Upper lobe of right lung (tissue), 1 donor: ENCODE results near the gene ZMYM3. TPM values are rescaled to one million over a fixed set of nuclear protein-coding genes. Genes with fewer than 3 reads are reported as not detected.

Experiments
- ATAC-seq: fragments of 200-7000 bp; cut with Tn5 transposase; one replicate; pipeline ENCODE4 v1.9.1; 2020; ENCODE audit warnings: mild to moderate bottlenecking, moderate library complexity
- DNase-seq: peaks from one replicate; pipeline ENCODE4 v3.0.0-alpha.2; 2020
- H3K27ac ChIP-seq: fragments of 200-600 bp; one replicate; pipeline ENCODE4 v1.8.0; 2022
- H3K27me3 ChIP-seq: fragments of 200-600 bp; one replicate; pipeline ENCODE4 v1.8.0; 2022; ENCODE audit warnings: mild to moderate bottlenecking
- H3K36me3 ChIP-seq: fragments of 200-600 bp; one replicate; pipeline ENCODE4 v1.8.0; 2022
- H3K4me1 ChIP-seq: fragments of 200-600 bp; one replicate; pipeline ENCODE4 v1.8.0; 2022
- H3K4me3 ChIP-seq: fragments of 200-600 bp; one replicate; pipeline ENCODE4 v1.8.0; 2022; ENCODE audit warnings: mild to moderate bottlenecking
- H3K9me3 ChIP-seq: fragments of 200-600 bp; one replicate; pipeline ENCODE4 v1.8.0; 2022
- CTCF ChIP-seq: fragments of 200-600 bp; IDR thresholded peaks from one replicate; pipeline ENCODE4 v1.8.0; 2022; ENCODE audit warnings: antibody characterized with exemption
- intact Hi-C: fragments of 100-400 bp; cut with DNase I; formaldehyde crosslinking; loops from one replicate; pipeline ENCODE4 v1.11.0; 2022
- total RNA-seq: library from RNA; stranded (reverse); fragmentation: NEBNext Ultra II Directional; extraction: Animal tissue kit (Norgen Biotek cat#: 25700); gene quantifications from one replicate; pipeline ENCODE4 v1.2.1, GENCODE V29; 2021
- donor health status: DM: no; HTN: yes; CAD: no; lungs with severe emphysema.

The ZMYM3 gene
- total RNA-seq, 1 donor from 2014 or later, result 24.9 TPM

GRCh38 chrX:71222929-71223328, 31.0 kb downstream of the ZMYM3 start, which contains the start of gene GJB1:
TSS of gene GJB1 (plus strand) at chrX:71223224. CDS start at chrX:71223708, 484 bp downstream.
- H3K36me3 ChIP-seq, result no peaks in the 10 kb centered on the region
- no peaks in the 10 kb centered on the region for H3K9me3 ChIP-seq
- H3K27ac ChIP-seq, result no peak within 1 kb of the TSS
- ATAC-seq, result no peak
- no peaks in the 10 kb centered on the region for H3K27me3 ChIP-seq
- no peak within 1 kb of the TSS for H3K4me3 ChIP-seq
- no peak for TF ChIP-seq CTCF
- H3K4me1 ChIP-seq, result no peaks in the 10 kb centered on the region
- intact Hi-C loops, result no loop called here
- no peak for DNase-seq

GRCh38 chrX:71221145-71221544, 32.8 kb downstream of the ZMYM3 start:
- no peak for ATAC-seq
- Histone ChIP-seq H3K36me3 (no peaks in the 10 kb centered on the region), H3K27me3 (no peaks in the 10 kb centered on the region), H3K4me1 (no peaks in the 10 kb centered on the region), H3K9me3 (no peaks in the 10 kb centered on the region), H3K27ac (no peak overlapping the region), H3K4me3 (no peak overlapping the region)
- no peak for DNase-seq
- TF ChIP-seq CTCF, result no peak
- intact Hi-C loops, result no loop called here

GRCh38 chrX:71217298-71217697, 36.6 kb downstream of the ZMYM3 start:
- ATAC-seq, result no peak
- no peak overlapping the region for H3K4me3 ChIP-seq
- intact Hi-C loops, result no loop called here

GRCh38 chrX:71216485-71216884, 37.5 kb downstream of the ZMYM3 start:
- ATAC-seq (peak; percentile 36), DNase-seq (no peak)
- no peak overlapping the region for H3K27ac ChIP-seq
- no peaks in the 10 kb centered on the region for H3K36me3 ChIP-seq
- no peak for TF ChIP-seq CTCF
- intact Hi-C loops, result no loop called here
- no peaks in the 10 kb centered on the region for H3K27me3 ChIP-seq
- H3K4me1 ChIP-seq, result no peaks in the 10 kb centered on the region
- no peak overlapping the region for H3K4me3 ChIP-seq
- no peaks in the 10 kb centered on the region for H3K9me3 ChIP-seq

More at GRCh38 chrX:71217298-71217697, 36.6 kb downstream of the ZMYM3 start:
- no peaks in the 10 kb centered on the region for H3K36me3 ChIP-seq
- no peaks in the 10 kb centered on the region for H3K27me3 ChIP-seq
- no peaks in the 10 kb centered on the region for H3K9me3 ChIP-seq
- no peak for TF ChIP-seq CTCF
- no peaks in the 10 kb centered on the region for H3K4me1 ChIP-seq
- no peak overlapping the region for H3K27ac ChIP-seq
- no peak for DNase-seq

GRCh38 chrX:71215338-71215912, 38.5 kb downstream of the ZMYM3 start:
- DNase-seq, result no peak
- intact Hi-C loops, result no loop called here
- no peaks in the 10 kb centered on the region for H3K9me3 ChIP-seq
- no peak overlapping the region for H3K27ac ChIP-seq
- H3K4me1 ChIP-seq, result no peaks in the 10 kb centered on the region
- TF ChIP-seq CTCF, result no peak
- no peak overlapping the region for H3K4me3 ChIP-seq
- no peaks in the 10 kb centered on the region for H3K27me3 ChIP-seq
- peak; percentile 27 for ATAC-seq
- no peaks in the 10 kb centered on the region for H3K36me3 ChIP-seq
